ENCODE data around the gene NOS1.

GRCh38 chr12:117403586-117404139 lies 42.2 kb upstream of the NOS1 start:
- TF ChIP-seq POLR2AphosphoS5 (IDR thresholded peaks at IDR 0.05): no peak
- TF ChIP-seq POLR2A (IDR thresholded peaks at IDR 0.05): no peak

Measured in breast epithelium (tissue), 3 donors.